ENCODE measurements around the gene GPR84.

The GPR84 gene

GRCh38 chr12:54349679-54350078, 14.6 kb downstream of the GPR84 start:
- Histone ChIP-seq H3K36me3 (ENCODE audit: insufficient read depth, low read length) (peaks cover 61% of the 10 kb centered on the region), H3K4me3 (ENCODE audit: low read depth in 1 of 2, low read length in 2 of 2) (no peak overlapping the region), H3K9me3 (ENCODE audit: low read length) (no peaks in the 10 kb centered on the region), H3K27me3 (ENCODE audit: control insufficient read depth in 1 of 2, insufficient read depth in 2 of 2, low read length in 2 of 2) (no peaks in the 10 kb centered on the region), H3K9ac (ENCODE audit: low read length) (no peak overlapping the region), H3K27ac (ENCODE audit: low read depth, low read length) (no peak overlapping the region), H3K4me1 (ENCODE audit: insufficient read depth, low read length) (peaks cover 36% of the 10 kb centered on the region)

DNA sequence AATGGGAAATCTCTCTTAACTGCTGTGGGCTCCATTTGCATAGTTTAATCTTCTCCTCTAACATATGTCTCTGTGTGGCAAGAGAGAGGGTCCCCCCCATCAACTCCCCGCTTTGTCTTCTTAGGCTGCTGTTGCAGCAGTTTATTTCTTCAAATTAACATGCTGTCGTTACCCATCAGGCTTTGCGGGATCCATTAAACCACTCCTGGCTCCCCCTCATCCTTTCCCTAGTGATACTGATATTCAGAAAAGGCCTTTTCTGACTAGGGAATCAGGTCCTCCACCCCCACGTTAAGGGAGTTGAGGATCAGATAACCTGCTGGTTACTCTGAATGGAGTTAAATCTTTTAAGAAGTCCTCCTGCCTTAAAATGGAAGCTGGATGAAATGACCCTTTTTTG, 15.2 kb downstream of the GPR84 start:
- peaks cover 62% of the 10 kb centered on the region for H3K36me3 ChIP-seq (ENCODE audit: insufficient read depth, low read length)

GRCh38 chr12:54341378-54342300, 22.6 kb downstream of the GPR84 start:
- Histone ChIP-seq H3K27me3 (ENCODE audit: control insufficient read depth in 1 of 2, insufficient read depth in 2 of 2, low read length in 2 of 2) (no peaks in the 10 kb centered on the region), H3K9ac (ENCODE audit: low read length) (no peak overlapping the region), H3K36me3 (ENCODE audit: insufficient read depth, low read length) (peaks cover 55% of the 10 kb centered on the region), H3K9me3 (ENCODE audit: low read length) (no peaks in the 10 kb centered on the region), H3K27ac (ENCODE audit: low read depth, low read length) (no peak overlapping the region), H3K4me1 (ENCODE audit: insufficient read depth, low read length) (peaks cover 41% of the 10 kb centered on the region), H3K4me3 (ENCODE audit: low read depth in 1 of 2, low read length in 2 of 2) (no peak overlapping the region)

More for the DNA sequence above, 15.2 kb downstream of the GPR84 start:
- no peak overlapping the region for H3K4me3 ChIP-seq (ENCODE audit: low read depth in 1 of 2, low read length in 2 of 2)
- H3K9me3 ChIP-seq (ENCODE audit: low read length) = no peaks in the 10 kb centered on the region
- H3K27me3 ChIP-seq (ENCODE audit: control insufficient read depth in 1 of 2, insufficient read depth in 2 of 2, low read length in 2 of 2) = no peaks in the 10 kb centered on the region
- H3K9ac ChIP-seq (ENCODE audit: low read length) = no peak overlapping the region
- H3K27ac ChIP-seq (ENCODE audit: low read depth, low read length) = no peak overlapping the region
- peaks cover 36% of the 10 kb centered on the region for H3K4me1 ChIP-seq (ENCODE audit: insufficient read depth, low read length)

GRCh38 chr12:54340846-54341245, 23.4 kb downstream of the GPR84 start:
- Histone ChIP-seq H3K4me3 (ENCODE audit: low read depth in 1 of 2, low read length in 2 of 2) (no peak overlapping the region), H3K27ac (ENCODE audit: low read depth, low read length) (no peak overlapping the region), H3K27me3 (ENCODE audit: control insufficient read depth in 1 of 2, insufficient read depth in 2 of 2, low read length in 2 of 2) (no peaks in the 10 kb centered on the region), H3K9me3 (ENCODE audit: low read length) (no peaks in the 10 kb centered on the region), H3K4me1 (ENCODE audit: insufficient read depth, low read length) (peaks cover 41% of the 10 kb centered on the region), H3K36me3 (ENCODE audit: insufficient read depth, low read length) (peaks cover 50% of the 10 kb centered on the region), H3K9ac (ENCODE audit: low read length) (no peak overlapping the region)

GRCh38 chr12:54338698-54339296, 25.5 kb downstream of the GPR84 start:
- H3K4me3 ChIP-seq (ENCODE audit: low read depth in 1 of 2, low read length in 2 of 2) = peak overlapping the region in 1 of 2 donors; percentile 13
- no peaks in the 10 kb centered on the region for H3K27me3 ChIP-seq (ENCODE audit: control insufficient read depth in 1 of 2, insufficient read depth in 2 of 2, low read length in 2 of 2)
- peaks cover 37% of the 10 kb centered on the region for H3K36me3 ChIP-seq (ENCODE audit: insufficient read depth, low read length)
- peak overlapping the region; percentile 77 for H3K27ac ChIP-seq (ENCODE audit: low read depth, low read length)
- H3K9me3 ChIP-seq (ENCODE audit: low read length) = no peaks in the 10 kb centered on the region
- H3K4me1 ChIP-seq (ENCODE audit: insufficient read depth, low read length) = peaks cover 41% of the 10 kb centered on the region
- H3K9ac ChIP-seq (ENCODE audit: low read length) = no peak overlapping the region

DNA sequence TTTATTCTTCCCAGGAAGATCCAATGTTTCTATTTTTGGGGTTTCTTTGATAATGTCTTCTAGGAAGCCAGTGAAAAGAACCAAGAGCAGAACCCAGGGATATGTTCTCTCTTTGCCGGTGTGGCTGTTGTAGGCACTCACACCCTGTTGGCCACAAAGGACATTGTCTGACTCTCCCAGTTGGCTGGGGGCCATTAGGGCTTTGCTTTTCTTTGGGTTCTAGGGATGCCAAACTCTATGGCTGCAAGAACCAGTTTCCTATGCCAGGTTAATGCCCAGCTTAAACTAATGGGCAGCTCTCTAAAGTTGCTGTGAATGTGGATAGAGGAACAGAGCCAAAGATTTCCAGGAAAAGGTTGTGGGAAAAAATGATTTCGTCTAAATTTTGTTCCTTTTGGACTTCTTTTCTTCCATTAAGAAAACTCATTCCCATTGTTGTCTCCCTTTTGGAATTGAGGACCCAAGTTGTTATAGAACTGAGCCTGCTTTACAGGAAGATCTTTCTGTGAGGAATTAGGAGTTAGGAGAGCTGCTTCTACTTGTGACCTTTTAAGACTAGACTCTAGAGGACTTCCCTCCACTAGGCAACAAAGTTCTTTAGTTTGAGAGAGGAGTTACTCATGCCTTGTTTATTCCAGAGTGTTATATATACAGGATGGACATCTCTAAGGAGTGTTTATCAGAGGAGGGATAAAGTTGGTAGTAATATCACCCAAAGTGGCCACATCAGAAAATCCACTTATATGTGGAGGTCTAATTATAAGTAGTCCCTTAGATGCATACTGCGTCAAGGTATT, 26.2 kb downstream of the GPR84 start:
- H3K4me1 ChIP-seq (ENCODE audit: insufficient read depth, low read length) = peaks cover 41% of the 10 kb centered on the region
- no peaks in the 10 kb centered on the region for H3K9me3 ChIP-seq (ENCODE audit: low read length)
- peak overlapping the region; percentile 77 for H3K27ac ChIP-seq (ENCODE audit: low read depth, low read length)
- H3K36me3 ChIP-seq (ENCODE audit: insufficient read depth, low read length) = peaks cover 30% of the 10 kb centered on the region
- H3K9ac ChIP-seq (ENCODE audit: low read length) = peak overlapping the region; percentile 14
- peak overlapping the region in 1 of 2 donors; percentile 13 for H3K4me3 ChIP-seq (ENCODE audit: low read depth in 1 of 2, low read length in 2 of 2)
- H3K27me3 ChIP-seq (ENCODE audit: control insufficient read depth in 1 of 2, insufficient read depth in 2 of 2, low read length in 2 of 2) = no peaks in the 10 kb centered on the region

GRCh38 chr12:54337280-54337842, 26.9 kb downstream of the GPR84 start:
- H3K4me3 ChIP-seq (ENCODE audit: low read depth in 1 of 2, low read length in 2 of 2) = peak overlapping the region in 1 of 2 donors; percentile 5
- peaks cover 23% of the 10 kb centered on the region for H3K36me3 ChIP-seq (ENCODE audit: insufficient read depth, low read length)
- no peaks in the 10 kb centered on the region for H3K9me3 ChIP-seq (ENCODE audit: low read length)
- peak overlapping the region; percentile 77 for H3K27ac ChIP-seq (ENCODE audit: low read depth, low read length)
- peak overlapping the region; percentile 14 for H3K9ac ChIP-seq (ENCODE audit: low read length)
- H3K27me3 ChIP-seq (ENCODE audit: control insufficient read depth in 1 of 2, insufficient read depth in 2 of 2, low read length in 2 of 2) = no peaks in the 10 kb centered on the region
- H3K4me1 ChIP-seq (ENCODE audit: insufficient read depth, low read length) = peaks cover 41% of the 10 kb centered on the region

GRCh38 chr12:54333420-54334034, 30.8 kb downstream of the GPR84 start:
- Histone ChIP-seq H3K9me3 (ENCODE audit: low read length) (no peaks in the 10 kb centered on the region), H3K9ac (ENCODE audit: low read length) (no peak overlapping the region), H3K36me3 (ENCODE audit: insufficient read depth, low read length) (peaks cover 15% of the 10 kb centered on the region), H3K4me3 (ENCODE audit: low read depth in 1 of 2, low read length in 2 of 2) (no peak overlapping the region), H3K27me3 (ENCODE audit: control insufficient read depth in 1 of 2, insufficient read depth in 2 of 2, low read length in 2 of 2) (no peaks in the 10 kb centered on the region), H3K27ac (ENCODE audit: low read depth, low read length) (no peak overlapping the region), H3K4me1 (ENCODE audit: insufficient read depth, low read length) (peaks cover 44% of the 10 kb centered on the region)

DNA sequence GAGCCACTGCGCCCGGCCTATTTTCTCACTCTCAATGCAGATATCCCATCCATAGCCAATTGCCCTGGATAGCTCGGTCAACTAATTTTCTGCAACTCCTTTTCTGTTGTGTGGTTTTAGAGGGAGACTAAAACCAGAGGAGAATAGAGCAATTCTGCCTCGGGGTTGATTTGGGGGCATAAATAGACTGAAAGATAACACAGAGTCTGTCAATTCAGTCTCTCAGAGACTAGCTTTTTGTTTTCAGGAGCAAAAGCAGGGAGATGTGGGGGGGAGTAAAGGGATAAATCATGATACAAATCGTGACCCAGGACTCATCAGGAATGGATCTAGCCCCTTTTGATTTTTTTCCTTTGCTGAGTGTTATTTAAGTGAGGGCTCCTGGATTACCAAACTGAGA, 32.8 kb downstream of the GPR84 start:
- Histone ChIP-seq H3K9ac (ENCODE audit: low read length) (no peak overlapping the region), H3K4me1 (ENCODE audit: insufficient read depth, low read length) (peaks cover 30% of the 10 kb centered on the region), H3K4me3 (ENCODE audit: low read depth in 1 of 2, low read length in 2 of 2) (no peak overlapping the region), H3K9me3 (ENCODE audit: low read length) (no peaks in the 10 kb centered on the region), H3K27ac (ENCODE audit: low read depth, low read length) (no peak overlapping the region), H3K27me3 (ENCODE audit: control insufficient read depth in 1 of 2, insufficient read depth in 2 of 2, low read length in 2 of 2) (no peaks in the 10 kb centered on the region), H3K36me3 (ENCODE audit: insufficient read depth, low read length) (peaks cover 16% of the 10 kb centered on the region)

- H3K4me1 ChIP-seq (ENCODE audit: insufficient read depth, low read length) = peaks cover 36% of the 10 kb centered on the region
These were observed 33.8 kb downstream of the GPR84 start for GRCh38 chr12:54330442-54330841.

More at GRCh38 chr12:54330442-54330841, 33.8 kb downstream of the GPR84 start:
- Histone ChIP-seq H3K4me3 (ENCODE audit: low read depth in 1 of 2, low read length in 2 of 2) (no peak overlapping the region), H3K36me3 (ENCODE audit: insufficient read depth, low read length) (peaks cover 16% of the 10 kb centered on the region), H3K27ac (ENCODE audit: low read depth, low read length) (no peak overlapping the region), H3K9ac (ENCODE audit: low read length) (no peak overlapping the region), H3K27me3 (ENCODE audit: control insufficient read depth in 1 of 2, insufficient read depth in 2 of 2, low read length in 2 of 2) (no peaks in the 10 kb centered on the region), H3K9me3 (ENCODE audit: low read length) (no peaks in the 10 kb centered on the region)
